ENCODE results near the gene SIRT5.

- TF ChIP-seq CTCF (conservative IDR thresholded peaks at IDR 0.05; ENCODE audit: low read depth, low read length) (no peak), EZH2 (IDR thresholded peaks at IDR 0.05; ENCODE audit: low read length, unreplicated experiment) (no peak), EZH2phosphoT487 (IDR thresholded peaks at IDR 0.05; ENCODE audit: borderline replicate concordance, low read length) (no peak)
Measured at GRCh38 chr6:13600036-13600435, 25.6 kb downstream of the SIRT5 start.

All from PC-3 (cell line).